GM10847 (cell line): ENCODE results near the gene SYT7.

Experiments
- POLR2A ChIP-seq: IDR thresholded peaks from 2 replicates; pipeline ENCODE4 v1.6.1; 2011; ENCODE audit not compliant: insufficient read length; ENCODE audit errors: extremely low read depth

The SYT7 gene

GRCh38 chr11:61512435-61512834, 68.4 kb downstream of the SYT7 start:
- TF ChIP-seq POLR2A: no peak

- no peak for TF ChIP-seq POLR2A
These were observed 69.5 kb downstream of the SYT7 start for GRCh38 chr11:61511383-61511782.

DNA sequence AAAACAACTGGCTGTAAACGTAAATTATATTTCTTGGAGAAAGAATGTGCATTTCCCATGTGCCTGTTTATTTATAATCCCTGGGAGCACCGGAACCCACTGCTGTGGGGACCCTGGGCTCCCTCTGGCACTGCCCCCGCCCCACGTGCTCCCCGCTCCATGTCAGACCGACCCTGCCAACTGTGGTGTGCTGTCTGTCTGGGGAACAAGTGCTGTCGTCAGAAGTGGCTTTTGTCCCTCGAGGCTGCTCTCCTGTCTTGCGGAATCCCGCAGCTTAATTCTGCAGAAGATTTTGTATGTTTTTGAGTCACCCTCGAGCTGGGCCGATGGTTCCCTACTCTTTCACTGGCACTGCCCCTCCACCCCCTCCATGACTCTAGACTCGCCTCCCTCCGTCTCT, 69.9 kb downstream of the SYT7 start:
- TF ChIP-seq POLR2A: no peak

DNA sequence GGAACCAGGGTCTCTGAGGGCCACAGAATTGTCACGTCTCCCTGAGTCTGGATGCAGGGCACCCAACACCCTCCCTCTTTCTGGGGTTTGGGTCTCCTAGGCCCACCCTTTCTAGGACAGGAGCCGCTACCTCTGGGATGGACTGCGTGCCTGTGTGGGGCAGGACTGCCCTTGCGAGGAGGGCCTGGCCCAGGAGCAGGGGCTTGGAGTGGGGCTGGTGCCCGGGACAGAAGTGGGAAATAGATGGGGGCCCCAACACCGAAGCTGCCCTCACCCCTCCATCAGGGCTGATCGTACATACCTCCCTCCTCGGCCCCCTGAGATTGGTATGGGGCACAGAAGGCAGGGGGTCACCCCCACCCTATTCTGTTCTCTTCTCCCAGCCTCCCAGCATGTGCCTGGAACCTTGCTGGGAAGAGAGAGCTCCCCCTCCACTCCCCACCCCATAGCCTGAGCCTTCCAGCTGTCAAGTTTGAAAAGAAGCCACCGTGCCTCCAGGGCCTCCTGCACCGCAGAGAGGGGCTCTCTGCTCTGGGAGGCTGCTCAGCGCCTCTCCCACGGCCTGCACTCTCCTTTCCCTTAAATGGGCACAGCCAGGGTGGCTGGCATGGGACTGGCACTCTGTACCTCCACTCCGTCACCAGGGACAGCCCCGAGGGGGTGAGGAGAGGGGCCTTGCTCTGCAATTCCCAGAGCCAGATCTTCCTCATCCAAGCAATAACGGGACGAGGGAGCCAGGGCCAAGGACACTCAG, 70.5 kb downstream of the SYT7 start:
- TF ChIP-seq POLR2A: no peak

DNA sequence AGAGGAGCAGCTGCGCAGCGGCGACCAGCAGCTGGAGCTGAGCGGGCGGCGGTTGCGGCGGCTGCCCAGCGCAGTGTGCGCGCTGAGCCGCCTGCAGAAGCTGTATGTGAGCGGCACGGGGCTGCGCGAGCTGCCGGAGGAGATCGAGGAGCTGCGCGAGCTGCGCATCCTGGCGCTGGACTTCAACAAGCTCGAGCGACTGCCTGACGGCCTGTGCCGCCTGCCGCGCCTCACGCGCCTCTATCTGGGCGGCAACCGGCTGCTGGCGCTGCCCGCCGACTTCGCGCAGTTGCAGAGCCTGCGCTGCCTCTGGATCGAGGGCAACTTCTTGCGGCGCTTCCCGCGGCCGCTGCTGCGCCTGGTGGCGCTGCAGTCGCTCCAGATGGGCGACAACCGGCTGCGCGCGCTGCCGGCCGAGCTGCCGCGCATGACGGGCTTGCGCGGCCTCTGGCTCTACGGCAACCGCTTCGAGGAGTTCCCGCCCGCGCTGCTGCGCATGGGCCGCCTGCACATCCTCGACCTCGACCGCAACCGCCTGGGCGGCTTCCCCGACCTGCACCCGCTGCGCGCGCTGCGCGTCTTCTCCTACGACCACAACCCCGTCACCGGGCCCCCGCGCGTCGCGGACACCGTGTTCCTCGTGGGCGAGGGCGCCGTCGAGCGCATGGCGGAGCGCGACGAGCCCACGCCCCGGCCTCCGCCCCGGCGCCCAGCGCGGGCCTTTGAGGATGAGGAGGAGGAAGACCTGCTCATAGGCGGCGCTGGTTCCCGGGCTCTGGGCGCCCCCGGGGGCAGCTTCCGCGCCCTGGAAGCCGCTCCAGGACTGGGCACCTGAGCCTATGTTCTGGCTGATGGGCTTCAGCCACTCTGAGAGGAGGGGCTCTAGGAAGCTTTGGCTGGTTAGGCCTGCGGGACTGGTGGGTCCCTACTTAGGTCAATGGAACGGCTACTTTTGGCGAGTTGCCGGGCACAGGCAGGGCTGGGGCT, 71.5 kb downstream of the SYT7 start:
- TF ChIP-seq POLR2A: no peak

DNA sequence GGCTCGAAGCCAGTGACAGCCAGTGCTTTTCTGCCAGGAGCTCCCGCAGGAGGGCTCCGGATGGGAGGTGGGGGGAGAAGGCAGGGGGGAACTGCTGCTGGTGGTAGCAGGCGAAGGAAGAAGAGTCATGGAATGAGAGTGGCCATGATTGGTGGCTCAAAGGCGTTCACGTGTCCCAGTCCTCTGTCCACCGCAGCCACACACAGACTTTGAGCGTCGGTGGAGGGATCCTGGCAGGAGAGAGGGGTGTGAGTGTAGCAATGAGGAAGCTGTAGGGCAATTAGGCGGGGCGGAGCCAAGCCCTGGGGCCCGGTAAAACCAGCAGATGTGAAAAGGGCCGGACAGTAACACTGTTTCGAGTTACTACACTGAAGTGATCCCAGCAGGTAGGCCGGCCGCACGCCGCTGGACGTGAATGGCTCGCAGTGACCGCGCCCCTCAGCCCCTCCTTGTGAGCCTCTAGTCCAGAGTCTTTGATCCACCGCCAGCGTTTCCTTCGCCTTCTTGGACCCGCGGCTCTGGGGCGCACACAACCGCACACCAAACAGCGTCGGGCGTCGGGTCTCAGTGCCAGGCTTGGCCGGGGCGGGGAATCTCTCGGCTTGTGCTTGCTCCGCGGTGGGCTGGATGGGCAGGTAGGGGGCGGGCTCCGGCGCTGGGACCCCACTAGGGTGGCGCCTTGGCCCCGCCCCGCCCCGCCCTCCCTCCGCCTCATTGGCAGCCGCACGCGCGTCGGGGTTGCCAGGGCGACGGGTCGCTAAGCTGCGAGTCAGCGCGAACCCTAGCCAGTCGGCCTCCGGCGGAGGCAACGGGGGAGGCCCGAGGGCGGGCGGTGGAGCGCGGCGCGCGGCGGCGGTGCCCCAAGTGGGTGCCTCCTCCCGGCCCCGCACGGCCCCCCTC, 72.7 kb downstream of the SYT7 start, which contains the start of gene LRRC10B:
LRRC10B (plus strand) TSS at position 788 of the 900 bp plus-strand sequence. CDS start 250 bp downstream, outside the sequence.
- no peak for TF ChIP-seq POLR2A

DNA sequence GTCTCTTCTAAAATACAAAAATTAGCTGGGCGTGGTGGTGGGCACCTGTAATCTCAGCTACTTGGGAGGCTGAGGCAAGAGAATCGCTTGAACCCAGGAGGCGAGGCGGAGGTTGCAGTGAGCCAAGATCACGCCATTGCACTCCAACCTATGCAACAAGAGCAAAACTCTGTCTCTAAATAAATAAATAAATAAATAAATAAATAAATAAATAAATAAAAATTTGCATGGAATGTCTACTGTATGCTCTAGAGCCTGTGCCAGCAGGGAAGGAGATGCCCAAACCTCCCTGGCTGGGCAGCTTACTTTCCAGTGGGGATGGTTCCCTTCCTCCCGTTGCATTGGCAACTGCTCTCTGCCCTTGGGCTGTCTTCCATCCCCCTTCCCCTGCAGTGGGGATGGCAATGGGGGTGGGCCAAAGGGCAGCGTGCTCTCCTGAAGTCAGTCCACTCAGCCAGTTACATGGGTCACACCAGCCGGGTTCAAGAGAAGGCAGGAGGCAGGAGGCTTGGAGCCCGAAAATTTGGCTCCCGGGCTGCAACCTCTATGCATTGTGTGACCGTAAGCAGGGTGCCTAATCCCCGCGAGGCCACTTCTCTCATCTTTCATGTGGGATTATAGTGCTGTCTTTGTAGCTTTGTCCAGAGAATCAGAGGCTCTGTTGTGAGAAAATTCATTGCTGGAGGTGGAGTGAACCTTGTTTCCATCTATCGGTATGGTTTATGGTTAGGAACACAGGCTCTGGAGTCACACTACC, 73.7 kb downstream of the SYT7 start:
- TF ChIP-seq POLR2A: no peak

GRCh38 chr11:61505640-61506155, 75.2 kb downstream of the SYT7 start:
- TF ChIP-seq POLR2A: no peak

DNA sequence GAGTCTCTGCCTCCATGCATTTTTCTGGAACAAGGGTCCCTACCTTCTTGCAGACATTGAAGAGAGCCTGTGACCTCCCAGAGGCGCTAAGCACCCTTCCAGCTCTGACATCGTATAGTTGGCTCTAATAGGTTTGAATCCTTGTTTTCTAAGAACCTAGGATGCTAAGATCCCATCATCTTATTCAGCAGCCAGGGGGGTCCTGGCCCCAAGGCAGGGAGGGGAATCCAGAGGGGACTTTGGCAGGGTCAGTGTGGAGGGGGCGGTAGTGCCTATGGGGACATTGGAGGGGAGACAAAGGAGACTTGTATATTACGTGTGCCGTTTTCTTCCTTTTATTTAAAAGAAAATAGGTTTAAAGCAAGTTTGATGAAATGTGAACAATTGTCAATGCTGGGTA, 75.8 kb downstream of the SYT7 start:
- TF ChIP-seq POLR2A: no peak

- no peak for TF ChIP-seq POLR2A
These were observed 77.6 kb downstream of the SYT7 start for GRCh38 chr11:61503135-61503770.

DNA sequence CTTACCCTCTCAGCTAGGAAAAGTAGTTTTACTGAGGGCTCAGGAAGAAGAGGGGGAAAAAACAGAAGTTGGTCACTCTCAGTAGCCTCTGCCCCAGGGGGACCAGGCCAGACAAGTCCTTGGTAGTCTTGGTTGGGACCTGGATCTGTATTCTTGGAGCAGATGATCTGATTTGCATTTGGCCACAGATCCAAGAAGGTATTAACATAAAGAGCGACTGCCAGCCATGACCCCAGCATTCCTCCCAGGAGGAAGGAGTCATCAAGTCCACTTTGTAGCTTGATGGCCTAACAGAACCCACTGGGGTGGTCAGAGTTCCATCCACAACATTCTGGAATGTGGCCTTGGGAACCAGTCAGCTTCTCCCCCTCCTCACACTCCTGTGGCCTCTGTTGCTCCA, 78.4 kb downstream of the SYT7 start:
- TF ChIP-seq POLR2A: no peak

DNA sequence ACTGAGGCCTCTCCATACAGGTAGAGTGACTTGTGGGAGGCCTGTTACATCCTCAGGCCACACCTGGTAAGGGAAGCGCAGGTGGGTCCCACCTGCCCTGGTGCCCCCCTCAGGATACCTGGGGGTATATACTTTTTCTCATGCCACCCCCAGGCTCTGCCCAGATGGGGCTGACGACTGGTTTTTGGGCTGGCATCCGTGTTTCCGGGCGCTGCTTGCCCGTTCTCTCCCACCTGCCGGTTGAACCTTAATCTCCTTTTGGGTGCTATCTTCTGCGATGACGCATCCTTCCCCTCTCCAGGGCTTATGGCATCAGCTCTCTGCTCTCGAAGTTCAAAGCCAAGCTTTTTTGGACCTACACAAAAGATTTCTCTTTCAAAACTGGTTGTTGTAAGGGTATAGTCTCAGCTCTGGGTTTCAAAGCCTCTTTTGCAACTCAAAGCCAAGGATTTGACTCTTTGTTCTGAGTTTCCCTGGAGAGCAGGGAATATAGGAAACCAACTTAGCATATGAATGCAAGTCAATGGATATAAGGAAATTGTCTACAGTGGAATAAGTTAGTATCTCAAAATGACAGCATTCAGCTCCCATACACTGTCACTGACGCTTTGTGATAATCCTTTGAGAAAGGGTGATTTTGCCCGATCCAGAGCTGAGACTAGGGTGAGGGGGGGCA, 80.9 kb downstream of the SYT7 start:
- TF ChIP-seq POLR2A: no peak

- TF ChIP-seq POLR2A: no peak
These were observed 82.0 kb downstream of the SYT7 start for GRCh38 chr11:61498767-61499341.
